Measurements from ENCODE around the gene CCNQ.

The CCNQ gene

DNA sequence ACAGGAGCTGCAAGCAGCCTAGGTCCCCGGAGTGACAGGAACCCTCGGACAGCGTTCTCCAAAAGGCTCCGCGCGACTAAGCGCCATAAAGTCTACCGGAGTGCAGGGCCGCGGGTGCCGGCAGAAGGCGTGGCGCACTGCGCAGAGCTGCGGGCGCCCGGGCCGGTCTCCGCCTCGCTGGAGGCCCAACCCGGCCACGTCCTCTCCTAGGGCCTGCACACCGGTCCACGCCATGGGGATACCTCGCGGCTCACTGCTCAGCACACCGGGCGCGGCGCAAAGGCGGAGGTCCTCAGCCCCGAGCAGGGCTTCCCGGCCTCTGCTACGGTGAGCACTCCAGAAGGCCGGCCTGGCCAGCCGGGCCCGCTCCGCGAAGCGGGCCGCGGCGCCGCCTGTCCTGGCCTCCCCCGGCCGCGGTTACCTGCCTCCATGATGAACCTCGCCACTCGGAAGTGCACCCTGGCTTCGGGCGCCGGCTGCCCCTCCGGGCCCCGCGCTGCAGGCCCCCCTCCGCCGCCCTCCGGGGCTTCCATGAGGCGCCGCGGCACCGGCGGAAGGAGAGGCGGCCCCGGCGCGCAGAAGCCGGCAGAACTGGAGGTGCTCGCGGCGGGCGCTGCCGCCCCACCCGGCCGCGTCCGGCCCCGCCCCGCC lies at the start of gene CCNQ:
Gene CCNQ (minus strand): TSS at position 599 of the 651 bp plus-strand sequence. CDS start 66 bp downstream, at position 533.
- TF ChIP-seq Cebpa-rat (IDR thresholded peaks at IDR 0.05), result no peak
- peak within 1 kb of the TSS; percentile 81 for H3K4me2 ChIP-seq
- H3K4me1 ChIP-seq, result peaks cover 49% of the 10 kb centered on the region
- H3K27me3 ChIP-seq, result peaks cover 61% of the 10 kb centered on the region
- H3K36me3 ChIP-seq, result peaks cover 23% of the 10 kb centered on the region
- H3K9ac ChIP-seq, result peak within 1 kb of the TSS; percentile 80
- H4K20me1 ChIP-seq, result peaks cover 59% of the 10 kb centered on the region
- peak within 1 kb of the TSS; percentile 78 for H3K4me3 ChIP-seq
- H3K9me3 ChIP-seq, result peaks cover 8% of the 10 kb centered on the region; the same call in 1 of the 2 replicates
- peak within 1 kb of the TSS; percentile 76 for H3K27ac ChIP-seq

DNA sequence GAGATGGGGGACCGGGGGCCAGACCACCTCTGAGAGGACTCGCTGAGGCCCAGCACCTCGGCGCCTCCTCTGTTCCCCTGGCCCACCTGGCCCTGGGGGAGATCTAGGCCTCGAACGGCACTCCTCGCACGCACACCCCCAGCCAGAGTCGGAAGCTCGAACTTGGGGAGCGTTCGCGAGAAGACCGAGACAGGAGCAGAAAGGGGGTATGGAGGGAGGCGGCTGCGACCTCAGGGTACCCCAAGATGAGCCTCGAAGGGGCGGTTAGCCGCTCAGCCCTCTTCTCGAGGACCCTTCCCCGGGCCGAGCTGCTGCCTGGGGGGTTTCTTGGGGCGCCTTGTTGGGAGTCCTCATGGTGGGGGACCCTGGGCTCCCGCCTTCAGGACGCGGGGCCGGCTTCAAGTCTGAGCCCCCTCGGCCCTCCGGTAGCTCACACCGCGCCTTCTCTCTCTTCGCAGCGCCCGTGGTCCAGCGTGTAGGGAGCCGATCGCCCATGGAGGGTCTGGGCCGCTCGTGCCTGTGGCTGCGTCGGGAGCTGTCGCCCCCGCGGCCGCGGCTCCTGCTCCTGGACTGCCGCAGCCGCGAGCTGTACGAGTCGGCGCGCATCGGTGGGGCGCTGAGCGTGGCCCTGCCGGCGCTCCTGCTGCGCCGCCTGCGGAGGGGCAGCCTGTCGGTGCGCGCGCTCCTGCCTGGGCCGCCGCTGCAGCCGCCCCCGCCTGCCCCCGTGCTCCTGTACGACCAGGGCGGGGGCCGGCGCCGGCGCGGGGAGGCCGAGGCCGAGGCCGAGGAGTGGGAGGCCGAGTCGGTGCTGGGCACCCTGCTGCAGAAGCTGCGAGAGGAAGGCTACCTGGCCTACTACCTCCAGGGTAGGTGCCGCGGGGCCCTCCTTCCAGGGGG lies 48.8 kb upstream of the CCNQ start:
- H3K4me2 ChIP-seq, result no peak overlapping the region
- H3K4me3 ChIP-seq, result no peak overlapping the region
- no peak overlapping the region for H3K27ac ChIP-seq
- TF ChIP-seq Cebpa-rat (IDR thresholded peaks at IDR 0.05), result no peak
- no peaks in the 10 kb centered on the region for H3K36me3 ChIP-seq
- H3K4me1 ChIP-seq, result peaks cover 11% of the 10 kb centered on the region
- peaks cover 63% of the 10 kb centered on the region for H3K27me3 ChIP-seq
- peaks cover 46% of the 10 kb centered on the region for H3K9me3 ChIP-seq
- H4K20me1 ChIP-seq, result peaks cover 31% of the 10 kb centered on the region
- H3K9ac ChIP-seq, result no peak overlapping the region

- peaks cover 14% of the 10 kb centered on the region for H3K4me1 ChIP-seq
- H3K36me3 ChIP-seq, result no peaks in the 10 kb centered on the region
- H3K9me3 ChIP-seq, result peaks cover 43% of the 10 kb centered on the region
- peaks cover 31% of the 10 kb centered on the region for H4K20me1 ChIP-seq
- H3K27ac ChIP-seq, result no peak within 1 kb of the TSS
- peak within 1 kb of the TSS; percentile 36; the same call in 1 of the 2 replicates for H3K4me3 ChIP-seq
- H3K4me2 ChIP-seq, result peak within 1 kb of the TSS; percentile 57
- H3K27me3 ChIP-seq, result peaks cover 65% of the 10 kb centered on the region
- no peak within 1 kb of the TSS for H3K9ac ChIP-seq
- TF ChIP-seq Cebpa-rat (IDR thresholded peaks at IDR 0.05), result no peak
Observed at GRCh38 chrX:153646620-153647373, 47.9 kb upstream of the CCNQ start, which contains the start of gene DUSP9. Gene DUSP9, plus strand, starts transcription at chrX:153647203. Its CDS starts 751 bp downstream, at chrX:153647954.

GRCh38 chrX:153645921-153646488 lies 47.1 kb upstream of the CCNQ start:
- H3K4me2 ChIP-seq, result no peak overlapping the region
- H3K4me3 ChIP-seq, result no peak overlapping the region
- H3K9ac ChIP-seq, result no peak overlapping the region
- peaks cover 65% of the 10 kb centered on the region for H3K27me3 ChIP-seq
- no peaks in the 10 kb centered on the region for H3K36me3 ChIP-seq
- H3K9me3 ChIP-seq, result peaks cover 40% of the 10 kb centered on the region
- peaks cover 31% of the 10 kb centered on the region for H4K20me1 ChIP-seq
- H3K4me1 ChIP-seq, result peaks cover 22% of the 10 kb centered on the region
- TF ChIP-seq Cebpa-rat (IDR thresholded peaks at IDR 0.05), result no peak
- no peak overlapping the region for H3K27ac ChIP-seq

DNA sequence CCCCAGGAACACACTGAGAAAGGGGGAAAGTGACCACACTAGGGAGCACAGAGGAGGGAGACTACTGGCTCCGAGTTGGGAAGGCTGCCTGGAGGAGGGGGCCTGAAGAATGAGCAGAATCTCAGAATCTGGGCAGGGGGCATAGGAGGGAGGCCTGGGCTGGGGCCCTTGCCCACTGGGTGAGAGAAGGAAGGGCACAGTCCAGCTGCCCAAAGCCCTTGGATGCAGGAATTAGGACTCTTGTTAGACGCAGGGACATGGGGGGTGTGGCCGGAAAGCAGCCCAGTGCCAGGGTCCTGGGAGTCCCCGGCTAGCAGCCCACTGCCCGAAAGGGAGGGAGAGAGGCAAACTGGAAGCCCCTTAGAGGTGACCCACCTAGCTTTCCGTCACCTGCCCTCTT lies 46.2 kb upstream of the CCNQ start:
- no peaks in the 10 kb centered on the region for H3K36me3 ChIP-seq
- H3K9me3 ChIP-seq, result peaks cover 40% of the 10 kb centered on the region
- peaks cover 31% of the 10 kb centered on the region for H4K20me1 ChIP-seq
- H3K4me1 ChIP-seq, result peaks cover 31% of the 10 kb centered on the region
- no peak overlapping the region for H3K27ac ChIP-seq
- H3K9ac ChIP-seq, result no peak overlapping the region
- peaks cover 65% of the 10 kb centered on the region for H3K27me3 ChIP-seq
- H3K4me2 ChIP-seq, result no peak overlapping the region
- no peak for TF ChIP-seq Cebpa-rat (IDR thresholded peaks at IDR 0.05)
- no peak overlapping the region for H3K4me3 ChIP-seq

- no peak overlapping the region for H3K9ac ChIP-seq
- no peak for TF ChIP-seq Cebpa-rat (IDR thresholded peaks at IDR 0.05)
- no peak overlapping the region for H3K27ac ChIP-seq
- H3K4me2 ChIP-seq, result peak overlapping the region; percentile 71
- no peaks in the 10 kb centered on the region for H3K36me3 ChIP-seq
- H4K20me1 ChIP-seq, result peaks cover 31% of the 10 kb centered on the region
- H3K4me1 ChIP-seq, result peaks cover 37% of the 10 kb centered on the region
- H3K4me3 ChIP-seq, result peak overlapping the region; percentile 53
- H3K9me3 ChIP-seq, result peaks cover 37% of the 10 kb centered on the region
- peaks cover 65% of the 10 kb centered on the region for H3K27me3 ChIP-seq
Observed at GRCh38 chrX:153644356-153645125, 45.6 kb upstream of the CCNQ start.

- H4K20me1 ChIP-seq, result peaks cover 34% of the 10 kb centered on the region
- no peak overlapping the region for H3K9ac ChIP-seq
- no peaks in the 10 kb centered on the region for H3K36me3 ChIP-seq
- no peak for TF ChIP-seq Cebpa-rat (IDR thresholded peaks at IDR 0.05)
- peak overlapping the region; percentile 61 for H3K4me3 ChIP-seq
- peaks cover 30% of the 10 kb centered on the region for H3K9me3 ChIP-seq
- H3K4me2 ChIP-seq, result peak overlapping the region; percentile 80
- no peak overlapping the region for H3K27ac ChIP-seq
- H3K4me1 ChIP-seq, result peaks cover 45% of the 10 kb centered on the region
- peaks cover 61% of the 10 kb centered on the region for H3K27me3 ChIP-seq
Observed at GRCh38 chrX:153643431-153644351, 44.8 kb upstream of the CCNQ start.
